GM21576 (cell line): ENCODE measurements around the gene ZSWIM8.
A peak's percentile ranks its signal among the peaks of the same experiment; 100 is the strongest.

Source experiments
- ATAC-seq: cut with Tn5 transposase; IDR thresholded peaks from one replicate; pipeline ENCODE4 v1.9.1; 2021; ENCODE audit warnings: mild to moderate bottlenecking, moderate library complexity; ENCODE audit not compliant: unreplicated experiment

The ZSWIM8 gene

GRCh38 chr10:73840056-73840402 lies 54.6 kb downstream of the ZSWIM8 start:
- no peak for ATAC-seq

DNA sequence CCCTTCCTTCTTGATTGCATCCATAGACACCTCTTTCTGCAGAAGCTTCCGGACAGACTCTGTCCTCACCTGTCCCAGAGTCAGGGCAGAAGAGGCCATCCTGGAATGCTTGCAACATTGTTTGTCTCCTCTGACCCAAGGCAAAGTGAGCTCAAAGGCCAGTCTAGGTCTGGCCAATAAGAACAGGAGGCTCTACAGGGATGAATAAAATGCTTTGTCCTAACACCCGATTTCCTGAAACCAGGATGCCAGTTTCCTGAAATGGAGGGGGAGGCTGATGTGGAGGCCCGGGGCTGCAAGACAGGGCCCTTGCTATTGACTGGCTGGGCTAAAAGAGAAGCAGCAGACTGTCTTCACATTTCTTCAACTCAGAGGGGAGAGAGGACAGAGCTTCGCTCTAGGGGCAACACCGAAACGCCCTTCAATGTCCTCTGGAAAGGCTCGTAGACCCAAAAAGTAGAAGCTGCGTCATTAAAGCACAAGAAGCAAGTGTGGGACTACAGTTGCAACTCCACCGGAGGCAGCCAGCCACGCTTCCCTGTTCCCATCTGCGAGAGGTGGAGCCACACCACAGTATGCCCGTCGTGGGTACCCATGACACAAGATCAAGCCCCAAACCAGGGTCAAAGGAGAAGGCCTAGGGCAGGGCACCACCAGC lies 55.1 kb downstream of the ZSWIM8 start:
- ATAC-seq, result no peak

- no peak for ATAC-seq
Measured at GRCh38 chr10:73841061-73841421, 55.6 kb downstream of the ZSWIM8 start.

- ATAC-seq, result no peak
Measured at GRCh38 chr10:73841526-73842285, 56.3 kb downstream of the ZSWIM8 start.

DNA sequence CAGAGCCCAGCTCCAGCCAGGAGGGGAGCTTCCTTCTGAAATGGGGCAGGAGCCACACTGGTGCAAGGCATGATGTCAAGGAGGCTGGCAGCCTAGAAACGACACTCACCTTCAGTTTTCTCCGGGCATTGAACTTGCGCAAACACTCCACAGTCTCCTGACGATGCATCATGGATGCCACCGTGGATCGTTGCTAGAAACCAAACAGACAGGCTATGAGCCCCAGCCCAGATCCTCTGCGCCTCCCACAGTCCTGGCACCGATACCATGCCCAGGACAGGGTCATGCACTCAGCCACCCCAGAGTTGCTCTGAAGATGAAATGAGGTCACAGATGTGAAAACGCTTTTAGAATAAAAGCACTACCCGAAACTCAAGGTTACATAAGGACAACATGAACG lies 56.9 kb downstream of the ZSWIM8 start:
- no peak for ATAC-seq

GRCh38 chr10:73843261-73843660 lies 57.9 kb downstream of the ZSWIM8 start:
- no peak for ATAC-seq

DNA sequence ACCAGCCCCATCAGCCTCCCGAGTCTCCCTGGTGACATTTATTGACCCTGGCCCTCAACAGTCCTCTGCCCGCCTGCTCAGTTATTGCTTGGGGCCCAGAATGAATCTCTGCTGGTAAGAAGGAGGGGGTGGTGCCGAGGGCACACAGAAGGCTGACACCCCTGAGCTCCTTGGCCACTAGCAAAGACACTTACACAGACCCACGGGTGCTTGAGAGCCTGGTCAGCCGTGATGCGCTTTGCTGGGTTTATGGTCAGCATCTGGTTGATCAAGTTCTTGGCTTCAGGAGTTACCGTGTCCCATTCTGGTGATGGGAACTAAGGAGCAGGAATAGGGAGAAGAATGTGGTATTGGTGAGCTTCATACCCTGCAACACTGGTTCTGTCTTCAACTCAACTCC lies 61.6 kb downstream of the ZSWIM8 start:
- no peak for ATAC-seq

- peak; percentile 89 for ATAC-seq
Measured at GRCh38 chr10:73848821-73849489, 63.5 kb downstream of the ZSWIM8 start.

- no peak for ATAC-seq
Measured at GRCh38 chr10:73850211-73850610, 64.8 kb downstream of the ZSWIM8 start.

- ATAC-seq, result no peak
Measured at GRCh38 chr10:73850863-73851461, 65.6 kb downstream of the ZSWIM8 start.
